ENCODE data around the gene PIEZO1. TPM values are rescaled to one million over a fixed set of nuclear protein-coding genes. Genes with fewer than 3 reads are reported as not detected.

Gene PIEZO1
- polyA plus RNA-seq, 2 of the 4 experiments (the other 2 are of a cell fraction): 26.1 to 84.7 TPM

DNA sequence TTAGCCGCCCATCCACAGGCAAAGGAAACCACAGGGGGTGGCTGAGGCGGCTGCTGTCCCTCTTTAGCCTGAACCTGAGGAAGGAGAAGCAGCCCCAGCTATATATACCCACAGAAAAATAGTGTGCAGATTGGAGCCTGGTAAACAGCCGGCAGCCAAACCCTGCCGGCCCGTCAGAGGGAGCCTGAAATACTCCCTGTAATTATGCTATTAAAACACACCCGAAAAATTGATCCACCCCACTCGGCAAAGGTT lies 6.8 kb downstream of the PIEZO1 start:
- no peaks in the 10 kb centered on the region for H3K9me3 ChIP-seq
- H3K4me3 ChIP-seq: no peak overlapping the region
- WGBS (ENCODE audit: missing lambda C conversion rate): 79% methylated on average over 7 of the region's 7 CpGs
- H3K27ac ChIP-seq: no peak overlapping the region
- no peak for DNase-seq (ENCODE audit: low read depth in 1 of 2, low spot score in 1 of 2)
- H3K4me2 ChIP-seq: no peak overlapping the region
- CTCF ChIA-PET: interaction anchor here (1.7 kb wide), 2 partner anchors 15 to 23 kb away, joined by 3 to 5 read pairs; no protein-coding TSS in a partner anchor
- no peak for TF ChIP-seq CHD4 (IDR thresholded peaks at IDR 0.05; ENCODE audit: borderline replicate concordance)
- POLR2A ChIA-PET: no interaction called here
- no peak for ATAC-seq
- no peak for FAIRE-seq
- peaks cover 49% of the 10 kb centered on the region for H3K4me1 ChIP-seq

DNA sequence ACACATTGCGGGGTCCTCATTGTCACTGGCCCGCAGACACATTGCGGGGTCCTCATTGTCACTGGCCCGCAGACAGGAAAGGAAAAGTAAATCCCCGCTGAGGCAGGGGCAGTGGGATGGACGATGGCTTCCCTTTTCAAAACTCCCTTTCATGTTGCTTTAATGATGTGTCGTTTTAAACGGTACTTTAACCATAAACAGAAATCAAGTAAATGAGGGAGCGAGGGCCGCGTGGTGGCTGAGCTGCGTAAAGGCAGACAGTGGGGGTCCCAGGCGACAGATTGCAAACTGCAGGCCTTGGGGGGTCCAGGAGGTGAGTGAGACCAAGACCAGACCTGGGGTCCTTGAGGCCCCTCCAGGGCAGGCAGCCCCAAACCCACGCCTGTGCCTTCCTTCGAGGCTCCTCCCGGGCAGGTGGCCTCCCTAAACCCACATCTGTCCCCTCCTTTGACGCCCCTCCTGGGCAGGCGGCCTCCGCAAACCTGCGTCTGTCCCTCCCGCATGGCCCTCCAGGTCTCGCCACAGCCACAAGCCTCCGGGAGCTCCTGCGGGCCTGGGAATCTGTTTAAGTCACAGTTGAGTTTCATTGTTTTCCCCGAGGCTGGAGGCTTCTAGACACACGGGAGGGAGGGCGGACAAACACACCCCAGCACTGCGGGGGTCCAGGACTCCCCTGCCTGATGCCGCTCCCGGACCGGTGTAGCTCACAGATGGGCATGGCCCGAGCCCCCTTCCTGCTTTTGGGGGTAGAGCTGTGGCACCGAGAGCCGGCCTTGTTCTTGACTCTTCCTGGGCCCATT lies 7.3 kb downstream of the PIEZO1 start:
- no peak for DNase-seq (ENCODE audit: low read depth in 1 of 2, low spot score in 1 of 2)
- WGBS (ENCODE audit: missing lambda C conversion rate): 92% methylated on average over 34 of the region's 34 CpGs
- Histone ChIP-seq H3K27ac (no peak overlapping the region), H3K9me3 (no peaks in the 10 kb centered on the region), H3K4me2 (no peak overlapping the region), H3K4me3 (no peak overlapping the region), H3K4me1 (peaks cover 49% of the 10 kb centered on the region)
- FAIRE-seq: no peak
- ChIA-PET POLR2A (no interaction called here), CTCF (interaction anchor here (1.7 kb wide), 2 partner anchors 15 to 23 kb away, joined by 3 to 5 read pairs; no protein-coding TSS in a partner anchor)
- TF ChIP-seq BHLHE40 (IDR thresholded peaks at IDR 0.05; ENCODE audit: low read depth, low read length): no peak
- no peak for TF ChIP-seq POLR2A (IDR thresholded peaks at IDR 0.05; ENCODE audit: low read length)
- no peak for TF ChIP-seq FOSL2 (IDR thresholded peaks at IDR 0.05)
- no peak for TF ChIP-seq FOSL2 (CRISPR knock-in tag; IDR thresholded peaks at IDR 0.05)
- ATAC-seq: no peak

DNA sequence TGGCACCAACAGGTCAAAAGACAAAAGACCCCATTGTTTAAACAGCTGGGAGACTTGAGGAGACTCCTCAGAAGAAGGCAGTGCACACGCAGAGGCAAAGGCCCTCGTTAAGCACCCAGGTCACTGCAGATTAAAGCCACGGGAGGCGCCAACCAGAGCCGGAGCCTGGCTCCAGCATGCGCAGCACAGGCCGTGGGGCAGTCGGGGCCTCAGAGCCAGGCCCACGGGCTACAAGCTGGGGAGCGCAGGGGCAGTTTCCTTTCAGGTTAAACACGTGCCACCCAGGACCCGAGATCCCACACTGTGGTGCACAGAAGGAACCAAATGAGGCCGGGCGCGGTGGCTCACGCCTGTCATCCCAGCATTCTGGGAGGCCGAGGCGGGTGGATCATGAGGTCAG lies 9.2 kb downstream of the PIEZO1 start:
- H3K4me1 ChIP-seq: peaks cover 37% of the 10 kb centered on the region
- FAIRE-seq (no peak), DNase-seq (ENCODE audit: low read depth in 1 of 2, low spot score in 1 of 2) (no peak), ATAC-seq (no peak)
- no peak overlapping the region for H3K27ac ChIP-seq
- no peak overlapping the region for H3K4me2 ChIP-seq
- TF ChIP-seq FOSB (CRISPR knock-in tag; IDR thresholded peaks at IDR 0.05) (no peak), JUNB (IDR thresholded peaks at IDR 0.05) (no peak), RFX5 (IDR thresholded peaks at IDR 0.05) (no peak), SREBF2 (IDR thresholded peaks at IDR 0.05) (no peak), BCL3 (IDR thresholded peaks at IDR 0.05) (no peak), KDM5A (IDR thresholded peaks at IDR 0.05) (no peak), HOXB5 (CRISPR knock-in tag; IDR thresholded peaks at IDR 0.05) (no peak), CHD4 (IDR thresholded peaks at IDR 0.05; ENCODE audit: borderline replicate concordance) (no peak), CBX8 (IDR thresholded peaks at IDR 0.05) (no peak), ZSCAN20 (CRISPR knock-in tag; IDR thresholded peaks at IDR 0.05) (no peak), NPAS2 (CRISPR knock-in tag; IDR thresholded peaks at IDR 0.05; ENCODE audit: borderline replicate concordance) (no peak), POLR2A (IDR thresholded peaks at IDR 0.05; ENCODE audit: low read length) (no peak), CBX2 (IDR thresholded peaks at IDR 0.05; ENCODE audit: borderline replicate concordance, low read depth) (no peak)
- H3K9me3 ChIP-seq: no peaks in the 10 kb centered on the region
- ChIA-PET CTCF (interaction anchor here (0.6 to 0.7 kb wide), 2 partner anchors 21 to 1315 kb away, joined by 3 read pairs; no protein-coding TSS in a partner anchor), POLR2A (no interaction called here)
- no peak overlapping the region for H3K4me3 ChIP-seq
- WGBS (ENCODE audit: missing lambda C conversion rate): 97% methylated on average over 17 of the region's 18 CpGs

- no peak for ATAC-seq
- Histone ChIP-seq H3K4me2 (no peak overlapping the region), H3K9me3 (no peaks in the 10 kb centered on the region), H3K4me1 (peaks cover 37% of the 10 kb centered on the region), H3K27ac (no peak overlapping the region), H3K4me3 (no peak overlapping the region)
- ChIA-PET CTCF (interaction anchor here (0.7 to 31.8 kb wide), 7 partner anchors 7 to 785 kb away, joined by 3 to 596 read pairs (median 3); partner anchors contain the start of gene PIEZO1), POLR2A (no interaction called here)
- 91% methylated on average over 32 of the region's 32 CpGs for WGBS (ENCODE audit: missing lambda C conversion rate)
- TF ChIP-seq RCOR1 (IDR thresholded peaks at IDR 0.05; ENCODE audit: low read depth, low read length) (no peak), EHF (CRISPR knock-in tag; IDR thresholded peaks at IDR 0.05) (no peak), HEYL (CRISPR knock-in tag; IDR thresholded peaks at IDR 0.05) (no peak), MYC (IDR thresholded peaks at IDR 0.05; ENCODE audit: borderline replicate concordance, low read length) (no peak), RARB (CRISPR knock-in tag; IDR thresholded peaks at IDR 0.05) (no peak), SREBF2 (IDR thresholded peaks at IDR 0.05) (no peak), MAZ (IDR thresholded peaks at IDR 0.05; ENCODE audit: borderline replicate concordance, low read depth, low read length) (no peak), JUN (IDR thresholded peaks at IDR 0.05) (no peak), NFE2L2 (conservative IDR thresholded peaks at IDR 0.05; ENCODE audit: low read length) (no peak), BHLHE40 (IDR thresholded peaks at IDR 0.05; ENCODE audit: low read depth, low read length) (no peak), PHF8 (IDR thresholded peaks at IDR 0.05; ENCODE audit: borderline replicate concordance, low read depth) (no peak), ZC3H11A (IDR thresholded peaks at IDR 0.05) (no peak), EHMT2 (IDR thresholded peaks at IDR 0.05; ENCODE audit: low read depth) (no peak), HOXA7 (CRISPR knock-in tag; IDR thresholded peaks at IDR 0.05) (no peak)
- TF ChIP-seq, protein P1, sequence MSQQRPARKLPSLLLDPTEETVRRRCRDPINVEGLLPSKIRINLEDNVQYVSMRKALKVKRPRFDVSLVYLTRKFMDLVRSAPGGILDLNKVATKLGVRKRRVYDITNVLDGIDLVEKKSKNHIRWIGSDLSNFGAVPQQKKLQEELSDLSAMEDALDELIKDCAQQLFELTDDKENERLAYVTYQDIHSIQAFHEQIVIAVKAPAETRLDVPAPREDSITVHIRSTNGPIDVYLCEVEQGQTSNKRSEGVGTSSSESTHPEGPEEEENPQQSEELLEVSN (IDR thresholded peaks at IDR 0.05; ENCODE audit: borderline replicate concordance, low read depth): no peak
- TF ChIP-seq, protein P2, sequence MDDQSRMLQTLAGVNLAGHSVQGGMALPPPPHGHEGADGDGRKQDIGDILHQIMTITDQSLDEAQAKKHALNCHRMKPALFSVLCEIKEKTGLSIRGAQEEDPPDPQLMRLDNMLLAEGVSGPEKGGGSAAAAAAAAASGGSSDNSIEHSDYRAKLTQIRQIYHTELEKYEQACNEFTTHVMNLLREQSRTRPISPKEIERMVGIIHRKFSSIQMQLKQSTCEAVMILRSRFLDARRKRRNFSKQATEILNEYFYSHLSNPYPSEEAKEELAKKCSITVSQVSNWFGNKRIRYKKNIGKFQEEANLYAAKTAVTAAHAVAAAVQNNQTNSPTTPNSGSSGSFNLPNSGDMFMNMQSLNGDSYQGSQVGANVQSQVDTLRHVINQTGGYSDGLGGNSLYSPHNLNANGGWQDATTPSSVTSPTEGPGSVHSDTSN (IDR thresholded peaks at IDR 0.05): no peak
- FAIRE-seq: no peak
- no peak for DNase-seq (ENCODE audit: low read depth in 1 of 2, low spot score in 1 of 2)
Observed at GRCh38 chr16:88774544-88775393, 10.3 kb downstream of the PIEZO1 start.
